Measurements from ENCODE around the gene SLC44A2.

The SLC44A2 gene

GRCh38 chr19:10682397-10683063 lies 57.2 kb downstream of the SLC44A2 start:
- DNase-seq (ENCODE audit: low read depth in 2 of 2), result no peak

- no peak for DNase-seq (ENCODE audit: low read depth in 2 of 2)
Observed at GRCh38 chr19:10683064-10683426, 57.7 kb downstream of the SLC44A2 start.

- no peak for DNase-seq (ENCODE audit: low read depth in 2 of 2)
Observed at GRCh38 chr19:10683582-10683981, 58.2 kb downstream of the SLC44A2 start.

GRCh38 chr19:10685210-10685609 lies 59.9 kb downstream of the SLC44A2 start:
- no peak for DNase-seq (ENCODE audit: low read depth in 2 of 2)

GRCh38 chr19:10686193-10686592 lies 60.8 kb downstream of the SLC44A2 start:
- DNase-seq (ENCODE audit: low read depth in 2 of 2), result no peak

- DNase-seq (ENCODE audit: low read depth in 2 of 2), result no peak
Observed at GRCh38 chr19:10686661-10687517, 61.5 kb downstream of the SLC44A2 start.

- DNase-seq (ENCODE audit: low read depth in 2 of 2), result no peak
Observed at GRCh38 chr19:10687518-10688288, 62.4 kb downstream of the SLC44A2 start.

- DNase-seq (ENCODE audit: low read depth in 2 of 2), result no peak
Observed at GRCh38 chr19:10688545-10689280, 63.4 kb downstream of the SLC44A2 start.

GRCh38 chr19:10690341-10690781 lies 65.0 kb downstream of the SLC44A2 start:
- DNase-seq (ENCODE audit: low read depth in 2 of 2), result no peak

GRCh38 chr19:10691178-10691881 lies 66.0 kb downstream of the SLC44A2 start:
- no peak for DNase-seq (ENCODE audit: low read depth in 2 of 2)

GRCh38 chr19:10691883-10692282 lies 66.5 kb downstream of the SLC44A2 start:
- DNase-seq (ENCODE audit: low read depth in 2 of 2), result no peak

- no peak for DNase-seq (ENCODE audit: low read depth in 2 of 2)
Observed at GRCh38 chr19:10692673-10693264, 67.4 kb downstream of the SLC44A2 start.
